ENCODE measurements around the gene ZIC4. TPM values are rescaled to one million over a fixed set of nuclear protein-coding genes. Genes with fewer than 3 reads are reported as not detected.

ZIC4 gene
- total and polyA plus RNA-seq, 4 donors: 0.06 TPM; not detected in 3

DNA sequence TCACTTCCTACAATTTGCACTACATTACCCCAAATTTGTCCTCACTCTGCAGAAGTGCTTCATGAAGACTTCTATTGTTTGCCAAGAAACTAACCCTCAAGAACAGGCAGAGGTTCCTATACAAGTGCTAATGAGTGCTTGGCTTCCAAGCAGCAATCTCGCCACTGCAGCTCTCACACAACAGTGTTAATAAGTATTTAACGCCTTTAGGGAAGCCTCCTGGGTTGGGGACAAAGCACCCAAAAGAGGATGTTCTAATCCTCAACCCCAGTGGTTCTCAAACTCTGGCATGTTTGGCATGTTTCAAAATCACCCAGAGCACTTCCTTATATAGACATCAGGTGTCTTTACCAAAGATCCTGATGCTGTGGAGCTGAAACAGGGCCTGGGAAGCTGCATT lies 64.6 kb downstream of the ZIC4 start:
- no peaks in the 10 kb centered on the region for H3K36me3 ChIP-seq (ENCODE audit: control insufficient read depth in 4 of 4, insufficient read depth in 3 of 4, low read depth in 1 of 4, low read length in 3 of 4)
- no peaks in the 10 kb centered on the region for H3K9me3 ChIP-seq (ENCODE audit: control insufficient read depth in 4 of 4, low read length in 3 of 4)
- H3K27ac ChIP-seq (ENCODE audit: low read depth in 1 of 2, low read length in 2 of 2): no peak overlapping the region
- no peak for DNase-seq (ENCODE audit: low spot score)
- peaks cover 0 to 6% (median 2%) of the 10 kb centered on the region in 4 donors for H3K27me3 ChIP-seq (ENCODE audit: control insufficient read depth in 4 of 4, insufficient read depth in 4 of 4, low read length in 3 of 4)
- no peaks in the 10 kb centered on the region for H3K4me1 ChIP-seq (ENCODE audit: control insufficient read depth in 4 of 4, insufficient read depth in 4 of 4, low read length in 3 of 4)
- H3K9ac ChIP-seq (ENCODE audit: low read depth in 1 of 2, low read length in 2 of 2): no peak overlapping the region
- H3K4me3 ChIP-seq (ENCODE audit: low read depth in 1 of 3, low read length in 3 of 3): no peak overlapping the region
- WGBS: 19% methylated on average over 2 of the region's 2 CpGs
- no peak for TF ChIP-seq HNF4G (IDR thresholded peaks at IDR 0.05)
- TF ChIP-seq NR2F2 (IDR thresholded peaks at IDR 0.05): no peak
- TF ChIP-seq GABPA (IDR thresholded peaks at IDR 0.05 in 1 of 2, conservative IDR thresholded peaks at IDR 0.05 in 1 of 2): no peak

DNA sequence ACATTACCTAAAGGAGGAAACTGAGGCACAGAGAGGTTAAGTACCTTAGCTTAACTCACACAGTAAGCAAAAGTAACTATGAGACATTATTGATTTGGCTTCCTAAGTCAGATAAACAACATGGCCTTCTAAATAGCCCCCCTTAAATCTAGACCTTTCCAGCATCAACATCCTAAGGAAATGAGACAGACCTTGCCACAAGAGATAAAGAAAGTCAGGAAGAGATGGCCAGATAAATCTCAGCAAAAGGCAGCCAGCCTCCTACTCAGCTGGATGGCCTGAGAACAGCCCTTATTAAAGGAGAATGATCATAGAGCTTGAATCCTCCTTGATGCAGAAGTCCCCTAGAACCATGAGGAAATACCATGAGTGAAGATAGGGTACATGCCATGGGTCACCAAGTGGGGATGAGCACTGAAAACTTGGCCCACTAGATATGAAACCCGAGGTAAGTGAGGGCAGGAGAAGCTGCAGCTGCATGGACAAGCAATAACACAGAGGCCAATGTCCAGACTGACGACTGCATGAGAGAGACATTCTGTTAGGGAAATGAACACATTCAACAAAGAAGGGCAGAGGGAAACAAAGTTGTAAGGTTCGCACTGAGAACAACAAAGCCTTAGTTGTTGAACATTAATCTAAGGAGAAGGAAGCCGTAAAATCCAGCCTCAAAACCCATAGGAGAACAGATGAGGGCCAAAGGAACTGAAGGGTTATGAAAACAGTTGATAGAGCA lies 69.6 kb downstream of the ZIC4 start:
- H3K36me3 ChIP-seq (ENCODE audit: control insufficient read depth in 4 of 4, insufficient read depth in 3 of 4, low read depth in 1 of 4, low read length in 3 of 4): no peaks in the 10 kb centered on the region
- no peak for DNase-seq (ENCODE audit: low spot score)
- H3K4me3 ChIP-seq (ENCODE audit: low read depth in 1 of 3, low read length in 3 of 3): no peak overlapping the region
- H3K9ac ChIP-seq (ENCODE audit: low read depth in 1 of 2, low read length in 2 of 2): no peak overlapping the region
- no peaks in the 10 kb centered on the region for H3K4me1 ChIP-seq (ENCODE audit: control insufficient read depth in 4 of 4, insufficient read depth in 4 of 4, low read length in 3 of 4)
- 38% methylated on average over 4 of the region's 4 CpGs for WGBS
- TF ChIP-seq YY1 (IDR thresholded peaks at IDR 0.05) (no peak), FOXA2 (IDR thresholded peaks at IDR 0.05) (no peak), NR2F2 (IDR thresholded peaks at IDR 0.05) (no peak), RAD21 (IDR thresholded peaks at IDR 0.05) (no peak), TAF1 (conservative IDR thresholded peaks at IDR 0.05) (no peak), GABPA (IDR thresholded peaks at IDR 0.05 in 1 of 2, conservative IDR thresholded peaks at IDR 0.05 in 1 of 2) (no peak), EGR1 (IDR thresholded peaks at IDR 0.05; ENCODE audit: low read depth in 2 of 2) (no peak), JUND (IDR thresholded peaks at IDR 0.05) (no peak), HNF4A (conservative IDR thresholded peaks at IDR 0.05) (no peak), RXRA (IDR thresholded peaks at IDR 0.05) (no peak), FOXA1 (IDR thresholded peaks at IDR 0.05) (no peak), HNF4G (IDR thresholded peaks at IDR 0.05) (no peak)
- TF ChIP-seq, protein P1, sequence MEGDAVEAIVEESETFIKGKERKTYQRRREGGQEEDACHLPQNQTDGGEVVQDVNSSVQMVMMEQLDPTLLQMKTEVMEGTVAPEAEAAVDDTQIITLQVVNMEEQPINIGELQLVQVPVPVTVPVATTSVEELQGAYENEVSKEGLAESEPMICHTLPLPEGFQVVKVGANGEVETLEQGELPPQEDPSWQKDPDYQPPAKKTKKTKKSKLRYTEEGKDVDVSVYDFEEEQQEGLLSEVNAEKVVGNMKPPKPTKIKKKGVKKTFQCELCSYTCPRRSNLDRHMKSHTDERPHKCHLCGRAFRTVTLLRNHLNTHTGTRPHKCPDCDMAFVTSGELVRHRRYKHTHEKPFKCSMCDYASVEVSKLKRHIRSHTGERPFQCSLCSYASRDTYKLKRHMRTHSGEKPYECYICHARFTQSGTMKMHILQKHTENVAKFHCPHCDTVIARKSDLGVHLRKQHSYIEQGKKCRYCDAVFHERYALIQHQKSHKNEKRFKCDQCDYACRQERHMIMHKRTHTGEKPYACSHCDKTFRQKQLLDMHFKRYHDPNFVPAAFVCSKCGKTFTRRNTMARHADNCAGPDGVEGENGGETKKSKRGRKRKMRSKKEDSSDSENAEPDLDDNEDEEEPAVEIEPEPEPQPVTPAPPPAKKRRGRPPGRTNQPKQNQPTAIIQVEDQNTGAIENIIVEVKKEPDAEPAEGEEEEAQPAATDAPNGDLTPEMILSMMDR (IDR thresholded peaks at IDR 0.05; ENCODE audit: low read depth, low read length, missing input control): no peak
- TF ChIP-seq, protein P2, sequence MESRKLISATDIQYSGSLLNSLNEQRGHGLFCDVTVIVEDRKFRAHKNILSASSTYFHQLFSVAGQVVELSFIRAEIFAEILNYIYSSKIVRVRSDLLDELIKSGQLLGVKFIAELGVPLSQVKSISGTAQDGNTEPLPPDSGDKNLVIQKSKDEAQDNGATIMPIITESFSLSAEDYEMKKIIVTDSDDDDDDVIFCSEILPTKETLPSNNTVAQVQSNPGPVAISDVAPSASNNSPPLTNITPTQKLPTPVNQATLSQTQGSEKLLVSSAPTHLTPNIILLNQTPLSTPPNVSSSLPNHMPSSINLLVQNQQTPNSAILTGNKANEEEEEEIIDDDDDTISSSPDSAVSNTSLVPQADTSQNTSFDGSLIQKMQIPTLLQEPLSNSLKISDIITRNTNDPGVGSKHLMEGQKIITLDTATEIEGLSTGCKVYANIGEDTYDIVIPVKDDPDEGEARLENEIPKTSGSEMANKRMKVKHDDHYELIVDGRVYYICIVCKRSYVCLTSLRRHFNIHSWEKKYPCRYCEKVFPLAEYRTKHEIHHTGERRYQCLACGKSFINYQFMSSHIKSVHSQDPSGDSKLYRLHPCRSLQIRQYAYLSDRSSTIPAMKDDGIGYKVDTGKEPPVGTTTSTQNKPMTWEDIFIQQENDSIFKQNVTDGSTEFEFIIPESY (IDR thresholded peaks at IDR 0.05): no peak
- TF ChIP-seq, protein P3, sequence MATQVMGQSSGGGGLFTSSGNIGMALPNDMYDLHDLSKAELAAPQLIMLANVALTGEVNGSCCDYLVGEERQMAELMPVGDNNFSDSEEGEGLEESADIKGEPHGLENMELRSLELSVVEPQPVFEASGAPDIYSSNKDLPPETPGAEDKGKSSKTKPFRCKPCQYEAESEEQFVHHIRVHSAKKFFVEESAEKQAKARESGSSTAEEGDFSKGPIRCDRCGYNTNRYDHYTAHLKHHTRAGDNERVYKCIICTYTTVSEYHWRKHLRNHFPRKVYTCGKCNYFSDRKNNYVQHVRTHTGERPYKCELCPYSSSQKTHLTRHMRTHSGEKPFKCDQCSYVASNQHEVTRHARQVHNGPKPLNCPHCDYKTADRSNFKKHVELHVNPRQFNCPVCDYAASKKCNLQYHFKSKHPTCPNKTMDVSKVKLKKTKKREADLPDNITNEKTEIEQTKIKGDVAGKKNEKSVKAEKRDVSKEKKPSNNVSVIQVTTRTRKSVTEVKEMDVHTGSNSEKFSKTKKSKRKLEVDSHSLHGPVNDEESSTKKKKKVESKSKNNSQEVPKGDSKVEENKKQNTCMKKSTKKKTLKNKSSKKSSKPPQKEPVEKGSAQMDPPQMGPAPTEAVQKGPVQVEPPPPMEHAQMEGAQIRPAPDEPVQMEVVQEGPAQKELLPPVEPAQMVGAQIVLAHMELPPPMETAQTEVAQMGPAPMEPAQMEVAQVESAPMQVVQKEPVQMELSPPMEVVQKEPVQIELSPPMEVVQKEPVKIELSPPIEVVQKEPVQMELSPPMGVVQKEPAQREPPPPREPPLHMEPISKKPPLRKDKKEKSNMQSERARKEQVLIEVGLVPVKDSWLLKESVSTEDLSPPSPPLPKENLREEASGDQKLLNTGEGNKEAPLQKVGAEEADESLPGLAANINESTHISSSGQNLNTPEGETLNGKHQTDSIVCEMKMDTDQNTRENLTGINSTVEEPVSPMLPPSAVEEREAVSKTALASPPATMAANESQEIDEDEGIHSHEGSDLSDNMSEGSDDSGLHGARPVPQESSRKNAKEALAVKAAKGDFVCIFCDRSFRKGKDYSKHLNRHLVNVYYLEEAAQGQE (IDR thresholded peaks at IDR 0.05): no peak
- TF ChIP-seq, protein P4, sequence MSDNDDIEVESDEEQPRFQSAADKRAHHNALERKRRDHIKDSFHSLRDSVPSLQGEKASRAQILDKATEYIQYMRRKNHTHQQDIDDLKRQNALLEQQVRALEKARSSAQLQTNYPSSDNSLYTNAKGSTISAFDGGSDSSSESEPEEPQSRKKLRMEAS (IDR thresholded peaks at IDR 0.05): no peak
- TF ChIP-seq, protein P5, sequence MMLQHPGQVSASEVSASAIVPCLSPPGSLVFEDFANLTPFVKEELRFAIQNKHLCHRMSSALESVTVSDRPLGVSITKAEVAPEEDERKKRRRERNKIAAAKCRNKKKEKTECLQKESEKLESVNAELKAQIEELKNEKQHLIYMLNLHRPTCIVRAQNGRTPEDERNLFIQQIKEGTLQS (IDR thresholded peaks at IDR 0.05): no peak
- H3K9me3 ChIP-seq (ENCODE audit: control insufficient read depth in 4 of 4, low read length in 3 of 4): no peaks in the 10 kb centered on the region
- H3K27me3 ChIP-seq (ENCODE audit: control insufficient read depth in 4 of 4, insufficient read depth in 4 of 4, low read length in 3 of 4): peaks cover 0 to 13% (median under 1%) of the 10 kb centered on the region in 4 donors
- no peak overlapping the region for H3K27ac ChIP-seq (ENCODE audit: low read depth in 1 of 2, low read length in 2 of 2)
